Measurements from ENCODE around the gene RTN4R. TPM values are rescaled to one million over a fixed set of nuclear protein-coding genes. Genes with fewer than 3 reads are reported as not detected.
"Not testable (repeated sequence)": the region's sequence is repeated elsewhere in the genome, so short reads cannot be mapped to it uniquely, and the experiment has no call there.

RTN4R gene
- total RNA-seq, 1 donor: 8.9 TPM

GRCh38 chr22:20305894-20306645 is 38.0 kb upstream of the RTN4R start:
- DNase-seq (ENCODE audit: low read depth in 2 of 3, low spot score in 2 of 3): no peak

GRCh38 chr22:20305230-20305893 is 37.2 kb upstream of the RTN4R start:
- DNase-seq (ENCODE audit: low read depth in 2 of 3, low spot score in 2 of 3): not testable (repeated sequence)

- DNase-seq (ENCODE audit: low read depth in 2 of 3, low spot score in 2 of 3): no peak
These were observed 36.5 kb upstream of the RTN4R start for GRCh38 chr22:20304646-20305045.

GRCh38 chr22:20303229-20303534 is 35.1 kb upstream of the RTN4R start:
- not testable (repeated sequence) for DNase-seq (ENCODE audit: low read depth in 2 of 3, low spot score in 2 of 3)

- DNase-seq (ENCODE audit: low read depth in 2 of 3, low spot score in 2 of 3): no peak
These were observed 34.5 kb upstream of the RTN4R start for GRCh38 chr22:20302438-20303228.

GRCh38 chr22:20299746-20300136 is 31.6 kb upstream of the RTN4R start:
- DNase-seq (ENCODE audit: low read depth in 2 of 3, low spot score in 2 of 3): peak in 1 of 3 donors; percentile 44

- DNase-seq (ENCODE audit: low read depth in 2 of 3, low spot score in 2 of 3): peak; percentile 71 to 90 (median 84)
These were observed 31.0 kb upstream of the RTN4R start for GRCh38 chr22:20298803-20299745.

GRCh38 chr22:20298110-20298802 is 30.1 kb upstream of the RTN4R start:
- no peak for DNase-seq (ENCODE audit: low read depth in 2 of 3, low spot score in 2 of 3)

- DNase-seq (ENCODE audit: low read depth in 2 of 3, low spot score in 2 of 3): no peak
These were observed 29.4 kb upstream of the RTN4R start for GRCh38 chr22:20297414-20298109.

- DNase-seq (ENCODE audit: low read depth in 2 of 3, low spot score in 2 of 3): no peak
These were observed 28.5 kb upstream of the RTN4R start for GRCh38 chr22:20296598-20296997.

GRCh38 chr22:20295262-20296064 is 27.3 kb upstream of the RTN4R start:
- DNase-seq (ENCODE audit: low read depth in 2 of 3, low spot score in 2 of 3): no peak

GRCh38 chr22:20292673-20293232 is 24.6 kb upstream of the RTN4R start:
- DNase-seq (ENCODE audit: low read depth in 2 of 3, low spot score in 2 of 3): no peak

GRCh38 chr22:20292108-20292507 is 24.0 kb upstream of the RTN4R start:
- no peak for DNase-seq (ENCODE audit: low read depth in 2 of 3, low spot score in 2 of 3)

- no peak for DNase-seq (ENCODE audit: low read depth in 2 of 3, low spot score in 2 of 3)
These were observed 23.5 kb upstream of the RTN4R start for GRCh38 chr22:20291604-20292063.

GRCh38 chr22:20291249-20291586 is 23.1 kb upstream of the RTN4R start:
- DNase-seq (ENCODE audit: low read depth in 2 of 3, low spot score in 2 of 3): no peak

GRCh38 chr22:20290578-20291248 is 22.6 kb upstream of the RTN4R start:
- DNase-seq (ENCODE audit: low read depth in 2 of 3, low spot score in 2 of 3): no peak

GRCh38 chr22:20290045-20290392 is 21.9 kb upstream of the RTN4R start:
- DNase-seq (ENCODE audit: low read depth in 2 of 3, low spot score in 2 of 3): no peak

All from hematopoietic multipotent progenitor cell (in vitro differentiated cells).